GM23248 (cell line): ENCODE measurements around the gene FYB1.

Source experiments
- EZH2 ChIP-seq: fragments of 200-600 bp; sonication (generic); IDR thresholded peaks from 2 replicates; pipeline ENCODE4 v1.6.1; 2018; ENCODE audit warnings: antibody characterized with exemption, mild to moderate bottlenecking; ENCODE audit not compliant: insufficient read depth, poor library complexity, severe bottlenecking
- EZH2phosphoT487 ChIP-seq: fragments of 200-600 bp; sonication (generic); IDR thresholded peaks from 2 replicates; pipeline ENCODE4 v1.6.1; 2018; ENCODE audit warnings: antibody characterized with exemption, moderate library complexity, mild to moderate bottlenecking, low read depth; ENCODE audit not compliant: insufficient read depth

- TF ChIP-seq EZH2 (no peak), EZH2phosphoT487 (no peak)
These were observed 50.3 kb downstream of the FYB1 start for GRCh38 chr5:39169081-39169480.
